ENCODE measurements around the gene ANKRD6.

Gene ANKRD6

GRCh38 chr6:89464295-89464694 is 31.3 kb downstream of the ANKRD6 start:
- no peak for DNase-seq (ENCODE audit: low read depth in 1 of 2, low spot score in 1 of 2)

DNA sequence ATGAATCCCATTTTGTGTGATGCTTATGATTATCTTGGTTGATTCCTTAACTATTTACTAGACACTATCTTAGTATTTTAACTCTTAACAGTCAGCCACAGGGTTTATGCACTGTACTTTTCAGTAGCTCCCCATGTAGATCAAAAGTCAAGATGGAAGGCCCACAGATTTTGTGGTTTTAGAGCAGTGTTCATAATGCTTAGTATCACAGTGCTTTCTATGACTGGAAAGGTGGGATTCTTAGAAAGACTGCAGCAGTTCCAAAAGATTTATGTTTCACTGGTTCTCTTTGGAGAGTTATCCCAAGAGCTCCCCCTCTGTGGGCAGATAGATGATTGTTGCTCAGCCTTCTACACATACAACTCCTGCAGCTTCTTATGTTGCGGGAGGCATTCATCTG is 34.5 kb downstream of the ANKRD6 start:
- no peak for DNase-seq (ENCODE audit: low read depth in 1 of 2, low spot score in 1 of 2)

GRCh38 chr6:89468998-89469397 is 36.0 kb downstream of the ANKRD6 start:
- DNase-seq (ENCODE audit: low read depth in 1 of 2, low spot score in 1 of 2): no peak

DNA sequence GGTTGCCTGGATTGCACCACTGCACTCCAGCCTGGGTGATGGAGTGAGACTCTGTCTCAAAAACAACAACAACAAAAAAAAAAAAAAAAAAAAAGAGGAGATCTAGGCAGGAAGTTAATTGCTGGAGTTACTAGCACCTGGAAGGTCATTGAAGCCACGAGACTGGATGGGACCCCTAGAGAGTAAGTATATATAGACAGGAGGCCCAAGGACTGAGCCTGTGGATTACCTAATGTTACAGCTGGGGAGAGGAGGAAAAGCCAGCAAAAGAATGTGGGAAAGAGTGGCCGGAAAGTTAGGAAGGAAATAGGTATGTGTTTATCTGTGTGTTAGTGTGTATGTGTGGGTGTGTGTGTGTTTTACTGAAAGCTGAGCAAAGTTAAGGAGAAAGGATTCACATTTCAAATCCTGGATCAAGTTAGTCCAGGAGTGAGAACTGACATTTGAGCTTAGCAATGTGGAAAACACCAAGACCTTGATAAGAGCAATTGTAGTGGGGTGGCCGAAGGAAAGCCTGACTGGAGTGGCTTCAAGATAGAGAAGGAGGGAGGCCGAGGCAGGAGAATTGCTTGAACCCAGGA is 38.4 kb downstream of the ANKRD6 start:
- DNase-seq (ENCODE audit: low read depth in 1 of 2, low spot score in 1 of 2): no peak

GRCh38 chr6:89475101-89475500 is 42.1 kb downstream of the ANKRD6 start:
- no peak for DNase-seq (ENCODE audit: low read depth in 1 of 2, low spot score in 1 of 2)

DNA sequence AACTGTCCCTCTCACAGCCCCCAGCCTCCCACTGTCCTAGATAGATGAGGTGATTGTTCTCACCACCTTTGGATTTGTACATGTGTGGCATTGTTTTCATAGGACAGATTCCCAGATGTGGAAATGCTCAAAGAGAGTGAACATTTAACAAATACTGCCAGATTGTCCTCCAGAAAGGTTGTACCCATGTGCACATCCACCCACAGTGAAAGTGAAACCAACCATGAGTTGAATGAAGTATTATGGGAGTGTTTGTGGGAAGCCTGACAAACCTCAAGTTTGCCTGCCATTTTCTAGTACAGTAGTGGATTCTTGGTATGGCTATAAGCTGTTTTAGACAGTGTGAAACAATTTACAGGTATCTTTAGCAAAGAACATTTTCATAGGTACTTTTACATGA is 42.7 kb downstream of the ANKRD6 start:
- no peak for DNase-seq (ENCODE audit: low read depth in 1 of 2, low spot score in 1 of 2)

DNA sequence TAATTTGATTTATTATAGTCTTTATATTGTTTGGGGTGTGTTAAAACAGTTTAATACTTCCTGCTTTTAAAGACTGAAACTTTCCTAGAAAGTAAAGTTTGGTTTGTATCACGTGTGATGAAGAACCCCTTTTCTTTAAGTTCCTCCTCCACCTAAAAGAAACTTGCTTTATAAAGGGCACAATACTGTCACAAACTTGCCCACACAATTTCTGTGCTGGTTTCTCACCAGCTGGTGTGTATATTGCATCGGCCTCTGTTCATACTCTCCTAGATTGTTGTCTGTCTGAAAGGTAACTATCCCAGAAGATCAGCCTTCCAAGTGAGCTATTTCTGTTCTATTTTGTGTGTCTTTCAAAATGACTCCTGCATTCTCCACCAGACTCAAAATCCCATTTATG is 46.9 kb downstream of the ANKRD6 start:
- DNase-seq (ENCODE audit: low read depth in 1 of 2, low spot score in 1 of 2): no peak

DNA sequence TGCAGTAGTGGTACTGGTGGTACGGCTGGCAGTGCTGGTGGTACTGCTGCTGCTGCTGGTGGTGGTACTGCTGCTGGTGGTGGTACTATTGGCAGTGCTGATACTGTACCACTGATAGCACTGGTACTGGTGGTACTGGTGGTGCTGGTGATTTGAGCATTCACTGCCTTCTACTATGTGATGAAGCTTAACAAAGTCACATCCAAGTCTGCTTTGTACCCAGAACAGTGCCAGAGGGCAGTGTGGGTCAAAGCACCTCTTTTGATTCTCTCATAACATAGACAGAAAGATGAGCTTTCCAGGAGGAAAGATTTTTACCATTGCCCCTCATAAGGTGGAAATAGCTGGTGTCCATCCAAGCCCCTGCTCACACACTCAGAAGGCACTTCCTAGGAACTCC is 48.7 kb downstream of the ANKRD6 start:
- DNase-seq (ENCODE audit: low read depth in 1 of 2, low spot score in 1 of 2): no peak

GRCh38 chr6:89482126-89482525 is 49.2 kb downstream of the ANKRD6 start:
- DNase-seq (ENCODE audit: low read depth in 1 of 2, low spot score in 1 of 2): no peak

- no peak for DNase-seq (ENCODE audit: low read depth in 1 of 2, low spot score in 1 of 2)
These were observed 50.3 kb downstream of the ANKRD6 start for GRCh38 chr6:89483111-89483720.

- DNase-seq (ENCODE audit: low read depth in 1 of 2, low spot score in 1 of 2): no peak
These were observed 52.4 kb downstream of the ANKRD6 start for GRCh38 chr6:89485320-89485719.

DNA sequence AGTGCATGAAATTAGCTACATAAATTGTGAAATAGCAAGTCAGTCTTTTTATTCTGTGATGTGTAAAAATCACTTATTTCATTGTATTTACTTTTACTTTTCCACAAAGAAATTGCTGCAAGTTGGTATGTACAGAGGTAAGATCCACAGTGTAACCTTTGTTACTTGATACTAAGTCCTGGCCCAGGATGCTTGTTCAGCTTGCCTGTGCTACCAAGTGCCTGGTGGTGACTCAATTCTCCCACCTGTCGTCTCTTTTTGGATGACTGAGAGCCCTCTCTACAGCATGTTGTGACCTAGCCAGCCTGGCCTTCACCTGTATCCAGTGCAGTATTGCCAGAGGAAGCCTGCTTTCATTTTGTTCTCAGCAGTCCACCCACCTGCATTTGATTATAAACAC is 54.9 kb downstream of the ANKRD6 start:
- DNase-seq (ENCODE audit: low read depth in 1 of 2, low spot score in 1 of 2): no peak

DNA sequence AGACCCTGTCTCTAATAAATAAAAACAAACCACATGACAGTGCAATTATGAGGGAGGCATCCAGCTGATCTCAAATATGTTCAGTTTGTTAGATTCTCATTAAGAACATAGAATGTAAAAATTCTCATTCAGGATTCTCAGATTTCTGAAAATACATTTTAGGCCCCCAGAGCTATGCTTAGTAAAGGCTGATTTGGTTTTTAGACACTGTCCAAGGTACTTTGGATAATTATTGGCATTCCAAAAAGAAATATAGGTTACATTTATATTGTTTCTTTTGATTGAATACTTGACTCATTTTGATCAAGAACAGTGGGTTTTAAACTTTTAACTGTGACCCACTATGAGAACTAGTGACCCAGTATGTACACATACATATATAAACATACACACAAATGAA is 55.5 kb downstream of the ANKRD6 start:
- no peak for DNase-seq (ENCODE audit: low read depth in 1 of 2, low spot score in 1 of 2)

- DNase-seq (ENCODE audit: low read depth in 1 of 2, low spot score in 1 of 2): no peak
These were observed 56.1 kb downstream of the ANKRD6 start for GRCh38 chr6:89489078-89489477.

DNA sequence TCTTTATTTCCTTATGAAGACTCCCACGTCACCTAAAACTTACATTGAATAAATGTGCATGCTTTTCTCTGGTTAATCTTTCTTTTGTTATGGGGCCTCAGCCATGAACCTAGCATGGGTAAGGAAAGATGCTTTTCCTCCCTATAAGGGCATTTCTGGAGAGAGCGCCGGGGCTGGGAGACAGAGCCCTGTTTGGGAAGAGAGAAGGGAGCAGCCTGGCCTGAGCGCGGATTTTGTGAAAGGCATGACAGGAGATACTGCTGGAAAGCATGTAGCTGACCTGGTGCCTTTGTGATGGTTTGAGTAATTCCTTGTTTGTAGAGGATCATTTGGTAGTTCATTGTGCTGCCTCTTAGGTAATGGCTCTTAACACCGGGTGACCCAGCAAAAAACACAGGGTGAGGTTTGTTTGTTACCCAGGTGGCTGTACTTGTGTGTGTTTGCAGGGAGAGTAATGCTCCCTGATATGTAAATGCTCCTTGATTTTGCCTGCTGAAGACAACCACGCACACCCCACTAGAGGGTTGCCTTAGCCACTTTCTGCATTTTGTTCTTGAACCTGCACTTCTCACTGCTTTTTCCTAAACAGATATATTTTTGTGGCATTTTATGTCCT is 59.2 kb downstream of the ANKRD6 start:
- no peak for DNase-seq (ENCODE audit: low read depth in 1 of 2, low spot score in 1 of 2)

DNA sequence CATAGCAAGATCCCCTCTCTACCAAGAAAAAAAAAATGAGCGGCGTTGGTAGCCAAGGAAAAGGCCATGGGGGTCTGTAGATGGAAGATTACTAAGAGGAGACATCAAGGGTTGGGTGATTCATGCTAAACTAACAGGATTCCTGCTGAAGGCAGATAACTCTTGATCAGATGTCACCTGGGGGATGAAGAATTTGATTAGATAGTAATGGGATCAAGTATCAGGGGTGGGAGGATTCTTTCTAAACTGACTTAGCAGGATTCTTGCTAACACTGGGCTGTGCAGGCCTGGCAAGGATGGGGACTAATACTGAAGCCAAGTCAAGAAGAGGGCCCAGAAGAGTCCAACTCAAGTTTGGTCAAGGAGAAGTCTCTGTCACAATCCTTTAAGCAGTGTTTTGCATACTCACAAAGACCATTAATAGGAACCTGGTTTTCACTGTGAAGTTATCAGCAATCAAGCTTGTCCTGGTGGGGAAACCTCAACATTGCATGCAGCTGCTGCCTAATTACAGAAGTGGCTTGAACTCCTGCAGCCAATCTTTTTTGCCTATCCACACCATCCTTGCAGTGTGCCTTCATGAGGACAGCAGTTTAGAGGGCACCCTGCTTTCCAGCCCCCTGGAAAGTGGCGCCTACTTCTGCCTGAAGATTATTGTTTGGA is 61.3 kb downstream of the ANKRD6 start:
- no peak for DNase-seq (ENCODE audit: low read depth in 1 of 2, low spot score in 1 of 2)

DNA sequence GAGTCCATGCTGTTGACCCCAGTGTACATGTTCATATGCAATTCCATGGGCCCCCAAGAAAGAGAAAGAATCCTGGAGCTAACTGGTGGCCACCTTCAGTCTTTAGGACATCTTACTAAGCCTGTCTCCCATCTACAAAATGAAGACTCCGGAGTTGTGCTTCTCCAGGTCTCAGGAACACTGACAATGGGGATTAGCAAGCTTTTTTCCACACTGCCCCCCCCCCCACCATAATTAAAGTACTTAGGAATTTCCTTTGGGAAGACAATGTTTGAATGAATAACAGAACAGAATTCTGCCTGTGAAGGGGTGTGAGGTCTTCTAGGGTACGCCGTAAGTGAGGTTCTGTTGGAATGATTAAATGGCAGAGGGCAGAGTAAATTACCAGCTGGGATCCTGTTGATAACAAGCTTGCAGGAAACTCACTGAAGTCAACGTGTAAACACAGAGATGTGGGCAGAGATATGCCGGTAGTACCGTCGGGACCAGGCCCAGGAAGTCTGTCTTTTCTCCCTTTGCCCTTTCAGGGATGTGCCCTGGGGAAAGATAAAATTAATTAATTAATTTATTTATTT is 63.1 kb downstream of the ANKRD6 start:
- no peak for DNase-seq (ENCODE audit: low read depth in 1 of 2, low spot score in 1 of 2)

DNA sequence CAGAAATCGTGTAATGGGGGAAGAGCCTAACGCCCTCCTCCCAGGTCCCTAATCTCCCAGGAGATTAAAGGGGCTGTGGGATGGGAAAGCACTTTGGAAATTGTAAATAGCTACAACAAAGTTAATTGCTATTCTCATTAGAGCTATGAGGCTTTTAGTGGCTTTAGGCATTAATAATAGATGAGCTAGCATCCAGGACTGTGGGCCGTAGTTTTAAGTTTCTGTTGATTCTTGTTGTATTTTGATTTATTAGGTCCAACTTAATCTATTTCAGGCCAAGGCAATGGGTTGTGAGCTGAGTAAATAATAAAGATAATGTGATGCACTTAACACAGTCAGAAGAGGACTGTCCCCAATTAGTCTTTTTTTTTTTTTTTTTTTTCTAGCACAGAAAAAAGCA is 67.7 kb downstream of the ANKRD6 start:
- no peak for DNase-seq (ENCODE audit: low read depth in 1 of 2, low spot score in 1 of 2)

DNA sequence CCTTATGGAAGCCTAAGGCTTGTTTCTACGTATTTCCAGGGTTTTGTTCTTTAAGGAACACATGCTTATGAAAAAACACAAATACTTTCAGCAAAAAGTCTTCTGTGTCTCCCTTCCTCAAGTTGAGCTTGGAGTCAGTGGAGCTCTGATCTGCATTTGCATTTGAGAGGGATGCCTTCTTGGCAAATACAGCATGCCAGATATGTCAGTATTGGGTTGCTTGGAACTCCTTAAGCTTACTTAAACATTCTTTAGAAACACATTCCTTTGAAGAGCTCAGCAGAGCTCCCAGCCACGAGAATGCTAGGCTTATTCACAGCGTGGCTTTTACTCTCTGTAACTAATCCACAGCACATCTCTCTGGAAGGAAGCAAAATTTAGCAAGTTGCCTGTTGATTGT is 68.3 kb downstream of the ANKRD6 start:
- no peak for DNase-seq (ENCODE audit: low read depth in 1 of 2, low spot score in 1 of 2)

- no peak for DNase-seq (ENCODE audit: low read depth in 1 of 2, low spot score in 1 of 2)
These were observed 68.8 kb downstream of the ANKRD6 start for GRCh38 chr6:89501753-89502152.

- no peak for DNase-seq (ENCODE audit: low read depth in 1 of 2, low spot score in 1 of 2)
These were observed 70.7 kb downstream of the ANKRD6 start for GRCh38 chr6:89503641-89504040.

- no peak for DNase-seq (ENCODE audit: low read depth in 1 of 2, low spot score in 1 of 2)
These were observed 72.9 kb downstream of the ANKRD6 start for GRCh38 chr6:89505847-89506246.
